ENCODE measurements around the gene CPT2. TPM values are rescaled to one million over a fixed set of nuclear protein-coding genes. Genes with fewer than 3 reads are reported as not detected.
A peak's percentile ranks its signal among the peaks of the same experiment; 100 is the strongest.

Gene CPT2
- total and polyA plus RNA-seq, 9 of the 15 experiments (the other 6 are each of a cell fraction or from before 2014, with no cell fraction given) = 7.6 to 25.1 (median 16.8) TPM

DNA sequence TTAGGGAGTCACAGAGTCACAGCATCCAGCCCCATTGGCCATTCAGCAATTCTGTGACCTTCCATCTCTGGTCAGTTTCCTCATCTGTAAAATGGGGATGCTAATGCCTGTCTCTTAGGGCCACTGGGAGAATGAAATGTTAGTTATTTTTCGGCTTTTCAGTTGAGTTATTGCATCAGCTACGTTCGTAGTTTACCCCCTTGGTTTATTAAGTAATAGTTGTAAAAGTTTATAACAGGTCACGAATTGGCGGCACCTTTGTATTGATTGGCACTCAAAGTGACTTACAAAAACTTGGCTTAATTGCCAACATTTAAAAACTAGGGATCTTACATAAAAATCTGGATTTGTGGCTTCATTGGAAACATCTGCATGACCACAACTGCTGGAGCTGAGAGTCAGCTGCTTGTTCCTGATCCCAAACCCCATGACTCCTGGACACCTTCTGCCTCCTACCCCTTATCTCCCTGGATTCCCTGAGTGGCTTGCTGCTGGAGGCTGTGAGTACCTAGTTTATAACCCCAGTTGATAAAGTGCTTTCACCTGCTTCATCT, 31.1 kb upstream of the CPT2 start (continued):
- no peak for TF ChIP-seq MYBL2 (IDR thresholded peaks at IDR 0.05; ENCODE audit: low read depth)
- no peak for TF ChIP-seq MYBL2 (CRISPR knock-in tag; IDR thresholded peaks at IDR 0.05; ENCODE audit: borderline replicate concordance)
- no peak for TF ChIP-seq PHF20 (IDR thresholded peaks at IDR 0.05; ENCODE audit: partially characterized antibody)
- TF ChIP-seq NCOA1 (IDR thresholded peaks at IDR 0.05; ENCODE audit: low read depth) = no peak

DNA sequence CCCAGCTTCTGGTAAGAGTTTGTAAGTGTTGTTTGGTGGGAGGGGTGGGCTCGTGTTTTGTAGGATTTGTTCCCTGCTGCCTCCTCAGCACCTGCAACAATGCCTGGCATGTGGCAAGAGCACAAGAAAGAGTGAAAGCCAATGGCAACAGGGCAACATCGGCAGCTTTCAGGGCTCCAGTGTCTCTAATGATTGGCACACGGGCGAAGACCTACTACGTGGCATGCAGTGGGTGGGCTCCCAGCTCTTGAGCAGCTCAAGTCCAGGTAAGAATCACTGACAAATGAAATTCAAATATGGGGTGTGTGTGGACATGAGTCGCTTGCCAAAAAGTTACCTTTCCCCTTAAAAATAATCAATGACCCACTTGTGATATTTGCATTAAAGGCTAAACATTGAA, 30.3 kb upstream of the CPT2 start:
- Histone ChIP-seq H3K9me1 (ENCODE audit: control insufficient read depth, insufficient read depth, low read length) (no peaks in the 10 kb centered on the region), H3K79me2 (ENCODE audit: control insufficient read depth, insufficient read depth, low read length) (no peaks in the 10 kb centered on the region), H3K36me3 (ENCODE audit: control insufficient read depth, insufficient read depth, low read length) (no peaks in the 10 kb centered on the region), H2AFZ (ENCODE audit: low read depth, low read length) (no peak overlapping the region), H4K20me1 (replicated peaks; ENCODE audit: control insufficient read depth, insufficient read depth, low read length) (no peaks in the 10 kb centered on the region), H3K27me3 (ENCODE audit: control insufficient read depth in 2 of 2, insufficient read depth in 2 of 2, low read length in 2 of 2) (peaks cover 14 to 18% of the 10 kb centered on the region in 2 experiments; a peak in 4 of 5 replicates), H3K9ac (ENCODE audit: insufficient read depth in 1 of 2, low read depth in 2 of 2, low read length in 2 of 2) (no peak overlapping the region), H3K4me1 (replicated peaks in 1 of 2; ENCODE audit: control insufficient read depth in 2 of 2, insufficient read depth in 2 of 2, low read length in 2 of 2) (peaks cover 6 to 9% of the 10 kb centered on the region in 2 experiments; a peak in 4 of 5 replicates), H3K4me2 (ENCODE audit: insufficient read depth, low read length) (no peak overlapping the region), H3K4me3 (no peak overlapping the region), H3K27ac (ENCODE audit: extremely low read depth, low read depth, low read length) (no peak overlapping the region), H3K9me3 (replicated peaks; ENCODE audit: control insufficient read depth, insufficient read depth, low read depth, low read length) (no peaks in the 10 kb centered on the region)
- TF ChIP-seq MTF1 (CRISPR knock-in tag; IDR thresholded peaks at IDR 0.05; ENCODE audit: borderline replicate concordance) (no peak), BRF1 (IDR thresholded peaks at IDR 0.05; ENCODE audit: borderline replicate concordance, extremely low read depth, insufficient read length) (no peak), POLR2AphosphoS5 (IDR thresholded peaks at IDR 0.05; ENCODE audit: control insufficient read depth, insufficient read depth, low read depth, low read length) (no peak), FOXJ2 (tag; IDR thresholded peaks at IDR 0.05) (no peak), ZKSCAN1 (IDR thresholded peaks at IDR 0.05; ENCODE audit: low read depth, low read length) (peak; percentile 84)
- TF ChIP-seq, protein P1, sequence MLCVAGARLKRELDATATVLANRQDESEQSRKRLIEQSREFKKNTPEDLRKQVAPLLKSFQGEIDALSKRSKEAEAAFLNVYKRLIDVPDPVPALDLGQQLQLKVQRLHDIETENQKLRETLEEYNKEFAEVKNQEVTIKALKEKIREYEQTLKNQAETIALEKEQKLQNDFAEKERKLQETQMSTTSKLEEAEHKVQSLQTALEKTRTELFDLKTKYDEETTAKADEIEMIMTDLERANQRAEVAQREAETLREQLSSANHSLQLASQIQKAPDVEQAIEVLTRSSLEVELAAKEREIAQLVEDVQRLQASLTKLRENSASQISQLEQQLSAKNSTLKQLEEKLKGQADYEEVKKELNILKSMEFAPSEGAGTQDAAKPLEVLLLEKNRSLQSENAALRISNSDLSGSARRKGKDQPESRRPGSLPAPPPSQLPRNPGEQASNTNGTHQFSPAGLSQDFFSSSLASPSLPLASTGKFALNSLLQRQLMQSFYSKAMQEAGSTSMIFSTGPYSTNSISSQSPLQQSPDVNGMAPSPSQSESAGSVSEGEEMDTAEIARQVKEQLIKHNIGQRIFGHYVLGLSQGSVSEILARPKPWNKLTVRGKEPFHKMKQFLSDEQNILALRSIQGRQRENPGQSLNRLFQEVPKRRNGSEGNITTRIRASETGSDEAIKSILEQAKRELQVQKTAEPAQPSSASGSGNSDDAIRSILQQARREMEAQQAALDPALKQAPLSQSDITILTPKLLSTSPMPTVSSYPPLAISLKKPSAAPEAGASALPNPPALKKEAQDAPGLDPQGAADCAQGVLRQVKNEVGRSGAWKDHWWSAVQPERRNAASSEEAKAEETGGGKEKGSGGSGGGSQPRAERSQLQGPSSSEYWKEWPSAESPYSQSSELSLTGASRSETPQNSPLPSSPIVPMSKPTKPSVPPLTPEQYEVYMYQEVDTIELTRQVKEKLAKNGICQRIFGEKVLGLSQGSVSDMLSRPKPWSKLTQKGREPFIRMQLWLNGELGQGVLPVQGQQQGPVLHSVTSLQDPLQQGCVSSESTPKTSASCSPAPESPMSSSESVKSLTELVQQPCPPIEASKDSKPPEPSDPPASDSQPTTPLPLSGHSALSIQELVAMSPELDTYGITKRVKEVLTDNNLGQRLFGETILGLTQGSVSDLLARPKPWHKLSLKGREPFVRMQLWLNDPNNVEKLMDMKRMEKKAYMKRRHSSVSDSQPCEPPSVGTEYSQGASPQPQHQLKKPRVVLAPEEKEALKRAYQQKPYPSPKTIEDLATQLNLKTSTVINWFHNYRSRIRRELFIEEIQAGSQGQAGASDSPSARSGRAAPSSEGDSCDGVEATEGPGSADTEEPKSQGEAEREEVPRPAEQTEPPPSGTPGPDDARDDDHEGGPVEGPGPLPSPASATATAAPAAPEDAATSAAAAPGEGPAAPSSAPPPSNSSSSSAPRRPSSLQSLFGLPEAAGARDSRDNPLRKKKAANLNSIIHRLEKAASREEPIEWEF (CRISPR knock-in tag; IDR thresholded peaks at IDR 0.05) = no peak
- WGBS (ENCODE audit: insufficient coverage, low coverage, missing lambda C conversion rate) = 8% methylated on average over 6 of the region's 6 CpGs
- ATAC-seq (no peak), DNase-seq (ENCODE audit: extremely low read depth in 1 of 4, low spot score in 3 of 4) (no peak), FAIRE-seq (no peak)
- ChIA-PET POLR2A (interaction anchor here (0.6 to 5.3 kb wide), 7 partner anchors 9 to 801 kb away, joined by 3 to 19 read pairs (median 3); no protein-coding TSS in a partner anchor), CTCF (ENCODE audit: low intra/inter-chr PET ratio) (no interaction called here)
- intact Hi-C loops (cut with micrococcal nuclease) = no loop called here
- BruUV-seq (replicated peaks) = no TSS peak
- in situ Hi-C loops (cut with MboI) = no loop called here
